EL (cell line): ENCODE data around the gene S100A5.
A peak's percentile ranks its signal among the peaks of the same experiment; 100 is the strongest.
"Not testable (repeated sequence)": the region's sequence is repeated elsewhere in the genome, so short reads cannot be mapped to it uniquely, and the experiment has no call there.

Source experiments
- DNase-seq: peaks from one replicate; pipeline ENCODE4 v3.0.0-alpha.2; 2016

S100A5 gene

GRCh38 chr1:153540394-153541361 is at the start of gene S100A5:
Gene S100A5 (minus strand): TSS chr1:153540934. CDS start chr1:153540191, 743 bp downstream.
- peak; percentile 79 for DNase-seq

- DNase-seq, result no peak
Observed at GRCh38 chr1:153588482-153588881, 47.7 kb upstream of the S100A5 start.

DNA sequence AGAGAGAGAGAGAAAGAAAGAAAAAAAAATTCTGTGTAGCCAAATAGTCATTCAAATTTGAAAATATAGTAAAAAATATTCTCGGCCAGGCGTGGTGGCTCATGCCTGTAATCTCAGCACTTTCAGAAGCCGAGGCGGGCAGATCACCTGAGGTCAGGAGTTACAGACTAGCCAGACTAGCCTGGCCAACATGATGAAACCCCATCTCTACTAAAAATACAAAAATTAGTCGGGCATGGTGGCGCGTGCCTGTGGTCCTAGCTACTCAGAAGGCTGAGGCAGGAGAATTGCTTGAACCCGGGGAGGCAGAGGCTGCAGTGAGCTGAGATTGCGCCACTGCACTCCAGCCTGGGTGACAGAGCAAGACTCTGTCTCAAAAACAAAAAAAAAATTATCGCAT is 47.3 kb upstream of the S100A5 start:
- DNase-seq, result not testable (repeated sequence)

DNA sequence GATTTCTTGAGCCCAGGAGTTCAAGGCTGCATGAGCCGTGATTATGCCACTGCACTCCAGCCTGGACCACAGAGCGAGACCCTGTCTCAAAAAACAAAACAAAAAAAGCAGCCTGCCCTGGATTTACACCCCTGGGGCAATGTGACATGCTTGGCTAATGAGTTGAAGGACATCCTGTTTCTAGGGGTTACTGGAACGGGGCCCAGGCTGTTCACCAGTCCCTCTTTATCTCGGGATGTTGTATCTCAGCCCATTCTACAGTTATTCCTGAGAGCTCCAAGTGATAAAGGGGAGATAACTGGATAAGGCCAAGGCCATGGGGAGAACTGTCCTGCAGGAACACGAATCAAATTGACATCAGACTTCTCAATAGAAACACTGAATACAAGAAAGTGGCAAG is 46.6 kb upstream of the S100A5 start:
- peak; percentile 71 for DNase-seq

- no peak for DNase-seq
Observed at GRCh38 chr1:153586347-153586746, 45.6 kb upstream of the S100A5 start.

DNA sequence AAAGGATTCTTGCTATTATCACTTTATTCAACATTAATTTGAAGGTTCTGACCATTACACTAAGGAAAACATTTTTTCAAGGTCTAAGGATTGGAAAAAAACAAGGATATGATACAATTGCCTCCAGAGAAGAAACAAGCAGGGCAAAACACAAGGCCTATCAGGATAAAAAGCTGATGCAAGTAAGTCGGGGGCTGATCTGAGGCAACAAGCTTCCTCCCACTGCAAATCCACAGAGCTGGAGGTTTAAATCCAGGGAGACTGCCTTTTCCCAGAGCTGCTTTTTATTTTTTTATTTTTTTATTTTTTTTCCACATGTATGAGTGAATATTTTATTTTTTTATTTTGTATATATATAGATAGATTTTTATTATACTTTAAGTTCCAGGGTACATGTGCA is 44.3 kb upstream of the S100A5 start:
- DNase-seq, result no peak

DNA sequence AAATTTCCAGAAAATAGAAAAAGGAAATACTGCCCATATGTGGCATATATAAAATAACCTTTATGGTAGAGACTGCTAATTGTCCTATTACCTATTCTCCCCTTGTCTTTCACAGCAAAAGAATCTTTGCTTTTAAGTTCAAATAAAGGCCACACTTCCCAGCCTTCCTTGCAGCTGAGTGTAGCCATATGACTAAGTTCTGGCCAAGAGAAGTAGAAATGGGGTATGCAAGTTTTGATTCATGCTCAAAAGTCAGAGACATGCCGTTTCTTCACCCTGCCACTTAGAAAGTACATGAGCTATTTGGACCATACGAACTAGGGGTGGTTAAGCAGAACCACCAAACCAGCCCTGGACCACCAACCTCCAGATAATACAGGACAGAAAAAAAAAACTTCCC is 43.2 kb upstream of the S100A5 start:
- DNase-seq, result no peak

GRCh38 chr1:153583514-153583913 is 42.8 kb upstream of the S100A5 start:
- not testable (repeated sequence) for DNase-seq

DNA sequence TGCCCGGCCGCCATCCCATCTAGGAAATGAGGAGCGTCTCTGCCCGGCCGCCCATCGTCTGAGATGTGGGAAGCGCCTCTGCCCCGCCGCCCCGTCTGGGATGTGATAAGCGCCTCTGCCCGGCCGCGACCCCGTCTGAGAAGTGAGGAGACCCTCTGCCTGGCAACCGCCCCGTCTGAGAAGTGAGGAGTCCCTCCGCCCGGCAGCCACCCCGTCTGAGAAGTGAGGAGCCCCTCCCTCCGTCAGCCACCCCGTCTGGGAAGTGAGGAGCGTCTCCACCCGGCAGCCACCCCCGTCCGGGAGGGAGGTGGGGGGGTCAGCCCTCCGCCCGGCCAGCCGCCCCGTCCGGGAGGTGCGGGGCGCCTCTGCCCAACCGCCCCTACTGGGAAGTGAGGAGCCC is 42.1 kb upstream of the S100A5 start:
- DNase-seq, result not testable (repeated sequence)

DNA sequence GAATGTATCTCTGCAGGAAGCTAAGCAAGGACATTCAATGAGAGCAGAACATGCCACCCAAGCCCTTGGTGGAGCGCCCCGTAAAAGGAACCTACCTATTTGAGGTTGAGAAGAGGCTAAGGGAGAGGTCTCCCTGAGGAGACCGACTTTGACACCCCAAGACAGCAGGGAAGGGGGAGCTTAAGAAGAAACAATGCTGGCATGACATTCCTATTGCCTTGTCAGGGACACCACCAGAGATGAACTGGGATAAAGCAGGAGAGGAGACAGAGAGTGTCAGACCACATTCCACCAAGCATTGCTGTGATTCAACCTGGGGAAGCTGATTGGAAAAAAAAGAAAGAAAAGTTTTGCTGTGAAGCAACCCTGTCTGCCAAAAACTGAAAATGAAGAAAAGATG is 38.2 kb upstream of the S100A5 start:
- DNase-seq, result peak; percentile 53

DNA sequence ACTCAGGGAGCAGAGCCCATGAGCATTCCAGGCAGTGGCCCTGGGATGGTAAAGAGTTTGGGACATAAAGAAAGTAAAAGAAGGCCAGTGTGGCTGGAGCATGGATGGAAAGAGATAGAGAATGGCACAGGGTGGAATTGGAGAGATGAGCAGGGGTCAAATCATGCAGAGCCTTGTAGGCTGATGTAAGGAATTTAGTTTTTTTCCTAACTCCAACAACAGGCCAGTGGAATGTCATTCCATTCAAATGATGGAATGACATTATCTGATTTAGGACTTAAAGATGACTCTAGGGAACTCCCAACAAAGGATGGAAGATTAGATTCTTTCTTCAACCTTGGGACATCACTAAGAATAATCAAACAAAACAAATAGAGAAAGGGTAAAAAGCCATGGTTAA is 37.8 kb upstream of the S100A5 start:
- peak; percentile 76 for DNase-seq

DNA sequence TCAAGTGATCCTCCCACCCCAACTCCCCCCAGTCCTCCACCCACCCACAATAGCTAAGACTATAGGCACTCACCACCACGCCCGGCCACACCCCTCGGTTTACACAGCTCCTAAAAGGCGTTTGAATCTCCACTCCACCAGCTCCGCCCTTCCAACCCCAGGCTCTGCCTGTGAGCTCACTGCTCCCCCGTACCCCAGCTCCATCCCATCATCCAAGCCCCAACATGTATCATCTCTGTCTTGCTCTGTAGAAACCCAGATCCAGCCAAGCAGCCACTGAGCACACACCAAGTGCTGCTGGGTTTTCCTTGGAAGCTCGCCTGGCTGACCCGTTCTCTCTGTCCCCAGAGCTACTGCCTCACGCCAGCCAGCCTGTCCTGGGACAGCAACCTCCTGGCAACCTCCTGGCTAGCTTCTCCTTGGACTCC is 36.9 kb upstream of the S100A5 start:
- peak; percentile 29 for DNase-seq

DNA sequence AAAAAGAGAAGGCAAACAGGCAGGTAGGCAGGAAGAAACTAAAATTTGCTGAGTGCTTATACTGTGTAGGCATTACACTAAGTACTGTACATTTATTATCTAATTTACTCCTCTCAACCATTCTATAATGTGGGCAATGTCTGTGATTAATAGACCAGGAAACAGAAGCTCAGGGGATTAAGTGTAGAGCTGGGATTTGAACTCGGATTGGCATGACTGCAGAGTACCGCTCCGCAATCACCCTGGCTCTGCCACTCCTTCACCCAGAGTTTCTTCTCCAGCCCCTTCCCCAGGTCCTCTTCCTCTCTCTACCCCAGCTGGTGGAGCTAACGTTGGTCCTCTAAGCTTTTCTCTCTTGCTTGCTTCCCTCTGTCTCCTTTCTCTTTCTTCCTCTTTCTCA is 36.4 kb upstream of the S100A5 start:
- no peak for DNase-seq

DNA sequence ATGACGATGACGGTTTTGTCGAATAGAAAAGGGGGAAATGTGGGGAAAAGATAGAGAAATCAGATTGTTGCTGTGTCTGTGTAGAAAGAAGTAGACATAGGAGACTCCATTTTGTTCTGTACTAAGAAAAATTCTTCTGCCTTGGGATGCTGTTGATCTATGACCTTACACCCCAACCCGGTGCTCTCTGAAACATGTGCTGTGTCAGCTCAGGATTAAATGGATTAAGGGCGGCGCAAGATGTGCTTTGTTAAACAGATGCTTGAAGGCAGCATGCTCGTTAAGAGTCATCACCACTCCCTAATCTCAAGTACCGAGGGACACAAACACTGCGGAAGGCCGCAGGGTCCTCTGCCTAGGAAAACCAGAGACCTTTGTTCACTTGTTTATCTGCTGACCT is 34.8 kb upstream of the S100A5 start:
- not testable (repeated sequence) for DNase-seq

DNA sequence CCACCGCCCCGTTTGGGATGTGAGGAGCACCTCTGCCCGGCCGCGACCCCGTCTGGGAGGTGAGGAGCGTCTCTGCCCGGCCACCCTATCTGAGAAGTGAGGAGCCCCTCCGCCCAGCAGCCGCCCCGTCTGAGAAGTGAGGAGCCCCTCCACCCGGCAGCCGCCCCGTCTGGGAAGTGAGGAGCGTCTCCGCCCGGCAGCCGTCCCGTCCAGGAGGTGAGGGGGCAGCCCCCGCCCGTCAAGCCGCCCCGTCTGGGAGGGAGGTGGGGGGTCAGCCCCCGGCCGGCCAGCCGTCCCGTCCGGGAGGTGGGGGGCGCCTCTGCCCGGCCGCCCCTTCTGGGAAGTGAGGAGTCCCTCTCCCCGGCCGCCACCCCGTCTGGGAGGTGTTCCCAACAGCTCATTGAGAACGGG is 34.4 kb upstream of the S100A5 start:
- DNase-seq, result not testable (repeated sequence)

GRCh38 chr1:153573351-153573750 is 32.6 kb upstream of the S100A5 start:
- no peak for DNase-seq

GRCh38 chr1:153572569-153573015 is 31.9 kb upstream of the S100A5 start:
- peak; percentile 86 for DNase-seq

- DNase-seq, result no peak
Observed at GRCh38 chr1:153571706-153572105, 31.0 kb upstream of the S100A5 start.

DNA sequence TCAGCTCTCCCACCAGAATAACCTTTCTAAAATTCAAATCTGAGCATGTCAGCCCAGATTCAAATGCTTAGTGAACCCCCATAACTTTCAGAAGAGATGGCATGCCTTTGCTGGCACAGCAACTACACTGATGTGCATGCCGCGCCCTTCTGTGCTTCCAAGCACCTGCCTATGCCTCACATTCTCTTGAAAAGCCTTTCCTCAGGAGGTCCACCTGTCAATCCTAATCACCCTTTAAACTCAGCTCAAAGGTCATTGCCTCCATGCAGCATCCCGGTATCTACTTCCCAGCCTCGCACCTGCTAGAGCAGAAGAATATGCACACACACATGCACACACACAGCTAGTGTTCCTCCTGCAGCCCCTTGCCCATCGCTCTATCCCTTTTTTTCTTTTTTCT is 30.1 kb upstream of the S100A5 start:
- no peak for DNase-seq

GRCh38 chr1:153569465-153569864 is 28.7 kb upstream of the S100A5 start:
- no peak for DNase-seq

DNA sequence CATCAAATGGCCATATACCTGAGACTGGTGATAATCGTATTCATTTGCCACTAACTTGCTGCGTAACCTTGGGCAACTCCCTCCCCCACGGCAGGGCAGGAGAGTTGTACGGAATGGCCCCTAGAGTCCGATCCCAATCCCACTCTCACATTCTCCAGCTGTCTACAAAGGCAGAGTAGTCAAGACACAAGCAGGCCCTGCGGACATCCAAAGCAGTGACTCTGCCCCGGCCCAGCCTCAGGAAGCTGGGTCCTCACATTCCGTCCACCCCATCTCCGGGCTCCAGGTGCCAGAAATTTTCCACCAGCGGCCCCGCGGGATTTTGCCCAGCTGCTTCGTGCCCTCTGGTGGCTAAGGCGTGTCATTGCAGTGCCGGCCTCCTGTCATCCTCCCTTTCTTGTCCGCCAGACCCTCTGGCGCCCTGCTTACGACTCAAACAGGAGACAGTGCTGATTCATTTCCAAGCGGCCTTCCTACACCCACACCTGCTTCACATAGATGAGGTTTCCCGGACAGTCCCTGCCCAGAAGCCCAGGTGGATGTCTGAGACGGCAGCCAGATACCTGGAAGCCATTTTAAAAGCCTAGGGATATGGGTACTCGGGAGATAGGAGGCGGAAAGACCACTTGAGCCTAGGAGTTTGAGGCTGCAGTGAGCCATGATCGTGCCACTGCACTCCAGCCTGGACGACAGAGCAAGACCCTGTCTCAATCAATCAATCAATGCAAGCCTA is 27.8 kb upstream of the S100A5 start:
- DNase-seq, result peak; percentile 90

- no peak for DNase-seq
Observed at GRCh38 chr1:153567621-153568366, 27.1 kb upstream of the S100A5 start.
